Measurements from ENCODE around the gene MAP1LC3A.

DNA sequence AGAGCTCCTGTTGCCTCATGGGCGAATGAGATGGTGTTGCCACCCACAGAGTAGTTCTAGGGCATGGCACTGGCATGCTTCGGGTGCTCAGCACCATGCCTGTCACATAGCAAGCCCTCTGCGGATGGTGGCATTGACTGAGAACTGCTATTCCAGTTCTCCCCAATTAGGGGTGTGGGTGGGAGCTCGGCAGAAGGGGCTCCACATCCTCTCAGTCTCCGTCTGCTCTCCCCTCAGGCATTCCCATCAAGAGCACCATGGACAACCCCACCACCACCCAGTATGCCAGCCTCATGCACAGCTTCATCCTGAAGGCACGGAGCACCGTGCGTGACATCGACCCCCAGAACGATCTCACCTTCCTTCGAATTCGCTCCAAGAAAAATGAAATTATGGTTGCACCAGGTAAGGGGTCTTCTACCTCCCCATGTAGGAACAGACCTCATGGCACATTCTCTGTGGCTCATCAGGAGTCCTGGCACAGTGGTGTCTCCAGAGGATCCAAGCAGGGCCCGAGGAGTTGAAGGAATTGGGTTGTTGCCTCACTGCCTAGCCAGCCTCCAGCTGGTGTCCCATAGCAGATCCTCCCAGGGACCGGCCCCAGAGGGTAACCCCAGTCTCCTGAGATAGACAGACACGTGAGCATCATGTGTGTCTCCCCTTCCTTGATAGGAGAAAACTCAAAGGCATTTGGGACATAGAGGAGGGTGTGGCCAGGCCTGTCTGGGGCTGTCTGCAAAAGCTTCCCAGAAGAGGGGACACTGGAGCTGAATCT, 23.9 kb upstream of the MAP1LC3A start:
- no peak for TF ChIP-seq POLR2AphosphoS5 (IDR thresholded peaks at IDR 0.05; ENCODE audit: low read depth, low read length)
- no peak for TF ChIP-seq RAD21 (IDR thresholded peaks at IDR 0.05; ENCODE audit: low read depth)
- TF ChIP-seq POLR2A (IDR thresholded peaks at IDR 0.05; ENCODE audit: borderline replicate concordance, extremely low read depth, insufficient read depth, insufficient read length) = no peak
- TF ChIP-seq EZH2phosphoT487 (IDR thresholded peaks at IDR 0.05; ENCODE audit: borderline replicate concordance) = no peak
- TF ChIP-seq, protein P1, sequence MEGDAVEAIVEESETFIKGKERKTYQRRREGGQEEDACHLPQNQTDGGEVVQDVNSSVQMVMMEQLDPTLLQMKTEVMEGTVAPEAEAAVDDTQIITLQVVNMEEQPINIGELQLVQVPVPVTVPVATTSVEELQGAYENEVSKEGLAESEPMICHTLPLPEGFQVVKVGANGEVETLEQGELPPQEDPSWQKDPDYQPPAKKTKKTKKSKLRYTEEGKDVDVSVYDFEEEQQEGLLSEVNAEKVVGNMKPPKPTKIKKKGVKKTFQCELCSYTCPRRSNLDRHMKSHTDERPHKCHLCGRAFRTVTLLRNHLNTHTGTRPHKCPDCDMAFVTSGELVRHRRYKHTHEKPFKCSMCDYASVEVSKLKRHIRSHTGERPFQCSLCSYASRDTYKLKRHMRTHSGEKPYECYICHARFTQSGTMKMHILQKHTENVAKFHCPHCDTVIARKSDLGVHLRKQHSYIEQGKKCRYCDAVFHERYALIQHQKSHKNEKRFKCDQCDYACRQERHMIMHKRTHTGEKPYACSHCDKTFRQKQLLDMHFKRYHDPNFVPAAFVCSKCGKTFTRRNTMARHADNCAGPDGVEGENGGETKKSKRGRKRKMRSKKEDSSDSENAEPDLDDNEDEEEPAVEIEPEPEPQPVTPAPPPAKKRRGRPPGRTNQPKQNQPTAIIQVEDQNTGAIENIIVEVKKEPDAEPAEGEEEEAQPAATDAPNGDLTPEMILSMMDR (IDR thresholded peaks at IDR 0.05 in 2 of 3, conservative IDR thresholded peaks at IDR 0.05 in 1 of 3; ENCODE audit: borderline replicate concordance in 1 of 3, insufficient read depth in 1 of 3, low read depth in 2 of 3, low read length in 2 of 3) = no peak
- TF ChIP-seq CBX3 (IDR thresholded peaks at IDR 0.05; ENCODE audit: low read depth) = no peak
- TF ChIP-seq SP1 (IDR thresholded peaks at IDR 0.05; ENCODE audit: low read depth) = no peak
- TF ChIP-seq, protein P2, sequence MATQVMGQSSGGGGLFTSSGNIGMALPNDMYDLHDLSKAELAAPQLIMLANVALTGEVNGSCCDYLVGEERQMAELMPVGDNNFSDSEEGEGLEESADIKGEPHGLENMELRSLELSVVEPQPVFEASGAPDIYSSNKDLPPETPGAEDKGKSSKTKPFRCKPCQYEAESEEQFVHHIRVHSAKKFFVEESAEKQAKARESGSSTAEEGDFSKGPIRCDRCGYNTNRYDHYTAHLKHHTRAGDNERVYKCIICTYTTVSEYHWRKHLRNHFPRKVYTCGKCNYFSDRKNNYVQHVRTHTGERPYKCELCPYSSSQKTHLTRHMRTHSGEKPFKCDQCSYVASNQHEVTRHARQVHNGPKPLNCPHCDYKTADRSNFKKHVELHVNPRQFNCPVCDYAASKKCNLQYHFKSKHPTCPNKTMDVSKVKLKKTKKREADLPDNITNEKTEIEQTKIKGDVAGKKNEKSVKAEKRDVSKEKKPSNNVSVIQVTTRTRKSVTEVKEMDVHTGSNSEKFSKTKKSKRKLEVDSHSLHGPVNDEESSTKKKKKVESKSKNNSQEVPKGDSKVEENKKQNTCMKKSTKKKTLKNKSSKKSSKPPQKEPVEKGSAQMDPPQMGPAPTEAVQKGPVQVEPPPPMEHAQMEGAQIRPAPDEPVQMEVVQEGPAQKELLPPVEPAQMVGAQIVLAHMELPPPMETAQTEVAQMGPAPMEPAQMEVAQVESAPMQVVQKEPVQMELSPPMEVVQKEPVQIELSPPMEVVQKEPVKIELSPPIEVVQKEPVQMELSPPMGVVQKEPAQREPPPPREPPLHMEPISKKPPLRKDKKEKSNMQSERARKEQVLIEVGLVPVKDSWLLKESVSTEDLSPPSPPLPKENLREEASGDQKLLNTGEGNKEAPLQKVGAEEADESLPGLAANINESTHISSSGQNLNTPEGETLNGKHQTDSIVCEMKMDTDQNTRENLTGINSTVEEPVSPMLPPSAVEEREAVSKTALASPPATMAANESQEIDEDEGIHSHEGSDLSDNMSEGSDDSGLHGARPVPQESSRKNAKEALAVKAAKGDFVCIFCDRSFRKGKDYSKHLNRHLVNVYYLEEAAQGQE (IDR thresholded peaks at IDR 0.05; ENCODE audit: low read depth) = no peak
